PFSK-1 (cell line): ENCODE data around the gene LARP4B.

Experiments
- FOXP2 ChIP-seq: optimal IDR thresholded peaks from 2 replicates; pipeline ENCODE3; 2011; ENCODE audit warnings: borderline replicate concordance, control low read depth, inconsistent platforms; ENCODE audit not compliant: insufficient read depth; ENCODE audit errors: extremely low read length, extremely low read depth
- POLR2AphosphoS5 ChIP-seq: IDR thresholded peaks from 2 replicates; pipeline ENCODE4 v1.6.1; 2012; ENCODE audit warnings: low read depth, mild to moderate bottlenecking, control low read depth, low read length, moderate library complexity
- SIN3A ChIP-seq: IDR thresholded peaks from 2 replicates; pipeline ENCODE4 v1.6.1; 2012; ENCODE audit warnings: mild to moderate bottlenecking, low read length, moderate library complexity, borderline replicate concordance; ENCODE audit not compliant: insufficient read depth
- TAF1 ChIP-seq: IDR thresholded peaks from 2 replicates; pipeline ENCODE4 v1.6.1; 2012; ENCODE audit warnings: low read length, control low read depth, borderline replicate concordance; ENCODE audit not compliant: insufficient read depth
- TF ChIP-seq, protein P1 (sequence below), 2 experiments: IDR thresholded peaks; 2 replicates each; pipeline versions ENCODE4 v1.6.1 to v1.8.0; 2011 to 2012; ENCODE audit warnings: low read depth in 2 of 2, low read length in 2 of 2, control low read depth in 1 of 2, inconsistent platforms in 1 of 2, mild to moderate bottlenecking in 1 of 2, moderate library complexity in 1 of 2; ENCODE audit not compliant: insufficient read depth in 1 of 2

Gene LARP4B

DNA sequence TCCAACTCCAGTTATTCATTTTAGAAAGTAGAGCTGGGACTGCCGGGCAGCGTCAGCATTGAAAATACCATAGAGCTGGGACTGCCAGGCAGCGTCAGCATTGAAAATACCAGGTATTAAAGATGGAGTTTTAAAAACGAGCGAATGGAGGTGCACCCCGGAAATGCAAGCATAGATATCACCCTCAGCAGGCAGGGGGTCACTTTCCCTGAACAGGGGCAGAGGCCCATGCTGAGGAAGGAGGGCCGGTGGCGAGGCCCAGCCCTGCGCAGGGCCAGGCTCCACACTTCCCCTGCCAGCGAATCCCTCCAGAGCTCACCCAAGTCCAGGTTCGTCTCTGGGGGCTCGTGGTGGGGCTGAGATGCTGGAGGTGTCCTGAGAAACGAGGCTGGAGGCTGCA lies 157.3 kb downstream of the LARP4B start:
- TF ChIP-seq FOXP2 = no peak
- TF ChIP-seq TAF1 = no peak
- no peak for TF ChIP-seq SIN3A
- TF ChIP-seq POLR2AphosphoS5 = no peak
- TF ChIP-seq, protein P1, sequence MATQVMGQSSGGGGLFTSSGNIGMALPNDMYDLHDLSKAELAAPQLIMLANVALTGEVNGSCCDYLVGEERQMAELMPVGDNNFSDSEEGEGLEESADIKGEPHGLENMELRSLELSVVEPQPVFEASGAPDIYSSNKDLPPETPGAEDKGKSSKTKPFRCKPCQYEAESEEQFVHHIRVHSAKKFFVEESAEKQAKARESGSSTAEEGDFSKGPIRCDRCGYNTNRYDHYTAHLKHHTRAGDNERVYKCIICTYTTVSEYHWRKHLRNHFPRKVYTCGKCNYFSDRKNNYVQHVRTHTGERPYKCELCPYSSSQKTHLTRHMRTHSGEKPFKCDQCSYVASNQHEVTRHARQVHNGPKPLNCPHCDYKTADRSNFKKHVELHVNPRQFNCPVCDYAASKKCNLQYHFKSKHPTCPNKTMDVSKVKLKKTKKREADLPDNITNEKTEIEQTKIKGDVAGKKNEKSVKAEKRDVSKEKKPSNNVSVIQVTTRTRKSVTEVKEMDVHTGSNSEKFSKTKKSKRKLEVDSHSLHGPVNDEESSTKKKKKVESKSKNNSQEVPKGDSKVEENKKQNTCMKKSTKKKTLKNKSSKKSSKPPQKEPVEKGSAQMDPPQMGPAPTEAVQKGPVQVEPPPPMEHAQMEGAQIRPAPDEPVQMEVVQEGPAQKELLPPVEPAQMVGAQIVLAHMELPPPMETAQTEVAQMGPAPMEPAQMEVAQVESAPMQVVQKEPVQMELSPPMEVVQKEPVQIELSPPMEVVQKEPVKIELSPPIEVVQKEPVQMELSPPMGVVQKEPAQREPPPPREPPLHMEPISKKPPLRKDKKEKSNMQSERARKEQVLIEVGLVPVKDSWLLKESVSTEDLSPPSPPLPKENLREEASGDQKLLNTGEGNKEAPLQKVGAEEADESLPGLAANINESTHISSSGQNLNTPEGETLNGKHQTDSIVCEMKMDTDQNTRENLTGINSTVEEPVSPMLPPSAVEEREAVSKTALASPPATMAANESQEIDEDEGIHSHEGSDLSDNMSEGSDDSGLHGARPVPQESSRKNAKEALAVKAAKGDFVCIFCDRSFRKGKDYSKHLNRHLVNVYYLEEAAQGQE (IDR thresholded peaks at IDR 0.05; ENCODE audit: insufficient read depth in 1 of 2, low read depth in 2 of 2, low read length in 2 of 2) = no peak

DNA sequence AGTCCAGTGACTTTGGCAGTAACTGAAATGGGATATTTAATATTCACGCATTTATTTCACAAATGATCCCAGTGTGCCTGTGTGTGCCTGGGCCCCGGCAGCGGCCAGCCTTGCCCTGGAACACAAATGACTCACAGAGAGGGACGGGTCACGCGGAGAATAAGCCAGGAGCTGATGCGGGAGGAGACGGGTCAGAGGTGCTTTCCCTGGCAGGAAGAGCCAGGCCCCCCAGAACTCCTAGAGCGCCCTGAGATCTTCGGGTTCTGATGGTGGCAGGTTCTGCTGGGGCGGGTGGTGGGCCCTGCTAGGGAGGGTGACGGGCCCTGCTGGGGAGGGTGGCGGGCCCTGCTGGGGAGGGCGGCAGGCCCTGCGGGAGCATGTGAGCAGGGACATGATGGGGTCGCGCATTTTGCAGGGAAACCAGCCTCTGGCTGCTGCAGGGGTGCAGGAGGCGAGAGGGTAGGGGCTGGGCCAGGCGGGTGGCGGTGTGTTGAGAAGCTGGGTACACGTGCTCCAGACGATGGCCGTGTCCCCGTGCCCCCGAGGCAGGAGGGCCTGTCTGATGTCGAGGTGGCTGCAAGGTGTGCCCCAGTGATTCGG lies 157.8 kb downstream of the LARP4B start:
- no peak for TF ChIP-seq TAF1
- no peak for TF ChIP-seq SIN3A
- TF ChIP-seq, protein P1 (IDR thresholded peaks at IDR 0.05; ENCODE audit: insufficient read depth in 1 of 2, low read depth in 2 of 2, low read length in 2 of 2) = no peak
- TF ChIP-seq FOXP2 = no peak
- no peak for TF ChIP-seq POLR2AphosphoS5

DNA sequence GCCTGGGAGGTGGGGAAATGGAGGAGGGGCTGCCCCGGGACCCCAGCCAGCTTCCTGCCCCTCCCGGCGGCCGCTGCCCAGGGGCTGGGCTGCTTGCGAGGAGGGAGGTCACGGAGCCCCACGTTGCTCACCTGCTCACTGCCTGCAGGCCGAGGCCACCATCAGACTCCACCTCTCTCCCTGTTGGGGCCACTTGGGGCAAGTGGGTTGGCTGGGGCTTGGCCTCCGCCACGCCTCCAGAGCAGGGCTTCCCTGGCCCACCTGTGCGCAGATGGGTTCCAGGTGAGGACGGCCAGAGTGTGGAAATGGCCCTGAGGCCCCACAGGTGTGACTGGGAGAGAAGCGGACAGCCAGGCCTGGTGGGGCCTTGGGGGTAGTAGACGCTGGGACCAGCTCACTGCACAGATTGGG lies 159.3 kb downstream of the LARP4B start:
- TF ChIP-seq SIN3A = no peak
- no peak for TF ChIP-seq FOXP2
- no peak for TF ChIP-seq TAF1

DNA sequence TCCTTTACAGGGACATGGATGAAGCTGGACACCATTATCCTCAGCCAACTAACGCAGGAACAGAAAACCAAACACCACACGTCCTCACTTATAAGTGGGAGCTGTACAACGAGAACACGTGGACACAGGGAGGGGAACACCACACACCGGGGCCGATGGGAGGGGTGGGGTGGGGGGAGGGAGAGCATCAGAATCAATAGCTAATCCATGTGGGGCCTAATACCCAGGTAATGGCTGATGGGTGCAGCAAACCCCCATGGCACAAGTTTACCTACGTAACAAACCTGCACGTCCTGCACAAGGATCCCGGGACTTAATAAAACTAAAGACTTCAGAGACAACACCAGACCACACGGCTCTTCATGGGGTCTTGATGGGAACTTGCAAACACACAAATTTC lies 159.9 kb downstream of the LARP4B start:
- TF ChIP-seq FOXP2 (no peak), POLR2AphosphoS5 (no peak), TAF1 (no peak), SIN3A (no peak)
- TF ChIP-seq, protein P1 (IDR thresholded peaks at IDR 0.05; ENCODE audit: insufficient read depth in 1 of 2, low read depth in 2 of 2, low read length in 2 of 2) = no peak

DNA sequence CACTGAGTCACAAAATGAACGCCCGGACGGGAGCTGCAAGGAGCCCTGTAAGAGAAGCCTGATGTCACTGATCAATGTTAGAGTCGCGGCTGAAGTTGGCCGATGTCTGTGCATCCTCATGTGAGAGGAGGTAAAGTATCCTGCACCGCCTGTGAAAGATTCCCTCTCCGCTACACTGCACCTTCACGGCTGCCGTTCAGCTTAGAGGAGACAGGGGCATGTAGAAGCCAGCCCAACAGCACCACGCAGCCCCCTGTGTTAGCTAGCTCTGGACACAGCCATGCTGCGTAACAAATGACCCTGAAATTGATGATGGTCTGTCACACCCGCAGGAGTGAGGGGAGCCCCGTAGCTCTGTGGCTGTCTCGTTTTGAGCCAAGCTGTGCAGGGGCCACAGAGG lies 160.5 kb downstream of the LARP4B start:
- TF ChIP-seq FOXP2 (no peak), TAF1 (no peak), POLR2AphosphoS5 (no peak), SIN3A (no peak)
- TF ChIP-seq, protein P1 (IDR thresholded peaks at IDR 0.05; ENCODE audit: insufficient read depth in 1 of 2, low read depth in 2 of 2, low read length in 2 of 2) = no peak
